GM19324 (cell line): Measurements from ENCODE around the gene MRPL2.
A peak's percentile ranks its signal among the peaks of the same experiment; 100 is the strongest.

ENCODE experiments used
- ATAC-seq: cut with Tn5 transposase; IDR thresholded peaks from one replicate; pipeline ENCODE4 v1.9.1; 2021; ENCODE audit warnings: mild to moderate bottlenecking, moderate library complexity; ENCODE audit not compliant: unreplicated experiment, low FRiP score

The MRPL2 gene

GRCh38 chr6:43059168-43060033 is at the start of gene MRPL2, which contains the start of gene KLC4:
TSS of gene MRPL2 (minus strand) at chr6:43059434. CDS start at chr6:43059381, 53 bp downstream.
TSS of gene KLC4 (plus strand) at chr6:43059631. CDS start at chr6:43061336, 1,705 bp downstream.
- peak; percentile 94 for ATAC-seq

- ATAC-seq: no peak
Observed at GRCh38 chr6:43107344-43108062, 48.3 kb upstream of the MRPL2 start.

GRCh38 chr6:43105538-43106222 is 46.4 kb upstream of the MRPL2 start:
- ATAC-seq: no peak

- no peak for ATAC-seq
Observed at GRCh38 chr6:43103253-43103876, 44.1 kb upstream of the MRPL2 start.

- no peak for ATAC-seq
Observed at GRCh38 chr6:43101497-43101896, 42.3 kb upstream of the MRPL2 start.

- no peak for ATAC-seq
Observed at GRCh38 chr6:43097502-43097901, 38.3 kb upstream of the MRPL2 start.

GRCh38 chr6:43097098-43097489 is 37.9 kb upstream of the MRPL2 start:
- no peak for ATAC-seq

GRCh38 chr6:43096451-43097097 is 37.3 kb upstream of the MRPL2 start:
- ATAC-seq: no peak

GRCh38 chr6:43095939-43096338 is 36.7 kb upstream of the MRPL2 start:
- no peak for ATAC-seq

- ATAC-seq: no peak
Observed at GRCh38 chr6:43093436-43094289, 34.4 kb upstream of the MRPL2 start.

- no peak for ATAC-seq
Observed at GRCh38 chr6:43092635-43093034, 33.4 kb upstream of the MRPL2 start.

GRCh38 chr6:43091436-43091991 is 32.3 kb upstream of the MRPL2 start:
- ATAC-seq: no peak

GRCh38 chr6:43091020-43091419 is 31.8 kb upstream of the MRPL2 start:
- ATAC-seq: no peak

GRCh38 chr6:43090559-43090956 is 31.3 kb upstream of the MRPL2 start:
- ATAC-seq: no peak

- ATAC-seq: no peak
Observed at GRCh38 chr6:43089874-43090558, 30.8 kb upstream of the MRPL2 start.

GRCh38 chr6:43089467-43089866 is 30.2 kb upstream of the MRPL2 start:
- ATAC-seq: no peak

GRCh38 chr6:43088654-43089056 is 29.4 kb upstream of the MRPL2 start:
- no peak for ATAC-seq

GRCh38 chr6:43086022-43086658 is 26.9 kb upstream of the MRPL2 start:
- ATAC-seq: no peak
